ENCODE measurements around the gene YBX2. TPM values are rescaled to one million over a fixed set of nuclear protein-coding genes. Genes with fewer than 3 reads are reported as not detected.

The YBX2 gene
- total RNA-seq, 5 donors from 2014 or later (not counting 1 experiment from before 2014, with no cell fraction given): 0.20 to 0.57 (median 0.45) TPM; not detected in 1

- Histone ChIP-seq H3K4me3 (ENCODE audit: control insufficient read depth in 1 of 2, extremely low read depth in 1 of 2, low read length in 1 of 2) (no peak overlapping the region), H3K9me3 (no peaks in the 10 kb centered on the region), H3K27ac (ENCODE audit: low read length) (no peak overlapping the region), H3K36me3 (ENCODE audit: control insufficient read depth in 2 of 2, extremely low read depth in 1 of 2, insufficient read depth in 1 of 2, low read length in 1 of 2) (peaks cover 15 to 42% of the 10 kb centered on the region in 2 donors), H3K27me3 (replicated peaks in 1 of 2; ENCODE audit: control insufficient read depth in 2 of 2, extremely low read depth in 1 of 2, insufficient read depth in 2 of 2, low read length in 1 of 2) (no peaks in the 10 kb centered on the region), H3K4me1 (ENCODE audit: control insufficient read depth in 1 of 2, extremely low read depth in 1 of 2, insufficient read depth in 2 of 2, low read length in 2 of 2) (peaks cover 11 to 46% of the 10 kb centered on the region in 2 experiments)
- H3K27me3 Mint-ChIP-seq: no peaks in the 10 kb centered on the region
- ATAC-seq (replicated peaks in 1 of 4): no peak
- H3K27ac Mint-ChIP-seq: no peak overlapping the region
- peaks cover 4% of the 10 kb centered on the region for H3K36me3 Mint-ChIP-seq
- ChIA-PET POLR2A (no interaction called here), CTCF (no interaction called here)
- DNase-seq: no peak
- peak overlapping the region in 2 of 3 donors; percentile 83 to 94 for H3K4me3 Mint-ChIP-seq
- no peaks in the 10 kb centered on the region for H3K9me3 Mint-ChIP-seq
- H3K4me1 Mint-ChIP-seq: peaks cover 29 to 43% (median 37%) of the 10 kb centered on the region in 3 donors
- 94% methylated on average over 11 of the region's 17 CpGs for WGBS (ENCODE audit: insufficient coverage)
These were observed 33.1 kb upstream of the YBX2 start for GRCh38 chr17:7327501-7327900.

GRCh38 chr17:7327056-7327455 lies 32.6 kb upstream of the YBX2 start:
- WGBS (ENCODE audit: insufficient coverage): 100% methylated on average over 1 of the region's 7 CpGs
- ATAC-seq (replicated peaks in 1 of 4) (no peak), DNase-seq (no peak)
- H3K27me3 ChIP-seq (replicated peaks in 1 of 2; ENCODE audit: control insufficient read depth in 2 of 2, extremely low read depth in 1 of 2, insufficient read depth in 2 of 2, low read length in 1 of 2): no peaks in the 10 kb centered on the region
- no peaks in the 10 kb centered on the region for H3K9me3 ChIP-seq
- H3K36me3 ChIP-seq (ENCODE audit: control insufficient read depth in 2 of 2, extremely low read depth in 1 of 2, insufficient read depth in 1 of 2, low read length in 1 of 2): peaks cover 19 to 46% of the 10 kb centered on the region in 2 donors
- Mint-ChIP-seq H3K36me3 (peaks cover 8% of the 10 kb centered on the region), H3K27me3 (no peaks in the 10 kb centered on the region), H3K27ac (no peak overlapping the region), H3K9me3 (no peaks in the 10 kb centered on the region), H3K4me3 (no peak overlapping the region), H3K4me1 (peaks cover 25 to 39% (median 32%) of the 10 kb centered on the region in 3 donors)
- ChIA-PET CTCF (interaction anchor here in 1 of 2 donors (0.8 kb wide), 1 partner anchor 10 kb away, joined by 5 read pairs; no protein-coding TSS in a partner anchor), POLR2A (no interaction called here)
- H3K4me3 ChIP-seq (ENCODE audit: control insufficient read depth in 1 of 2, extremely low read depth in 1 of 2, low read length in 1 of 2): no peak overlapping the region
- H3K27ac ChIP-seq (ENCODE audit: low read length): no peak overlapping the region
- peaks cover 6 to 42% of the 10 kb centered on the region in 2 experiments for H3K4me1 ChIP-seq (ENCODE audit: control insufficient read depth in 1 of 2, extremely low read depth in 1 of 2, insufficient read depth in 2 of 2, low read length in 2 of 2)

GRCh38 chr17:7326186-7326585 lies 31.7 kb upstream of the YBX2 start:
- no peak overlapping the region for H3K27ac Mint-ChIP-seq
- no peak for ATAC-seq (replicated peaks in 1 of 4)
- H3K4me3 ChIP-seq (ENCODE audit: control insufficient read depth in 1 of 2, extremely low read depth in 1 of 2, low read length in 1 of 2): no peak overlapping the region
- POLR2A ChIA-PET: interaction anchor here in 1 of 2 donors (0.5 kb wide), 1 partner anchor 20 kb away, joined by 9 read pairs; no protein-coding TSS in a partner anchor
- H3K27me3 ChIP-seq (replicated peaks in 1 of 2; ENCODE audit: control insufficient read depth in 2 of 2, extremely low read depth in 1 of 2, insufficient read depth in 2 of 2, low read length in 1 of 2): no peaks in the 10 kb centered on the region
- peaks cover 25 to 55% of the 10 kb centered on the region in 2 donors for H3K36me3 ChIP-seq (ENCODE audit: control insufficient read depth in 2 of 2, extremely low read depth in 1 of 2, insufficient read depth in 1 of 2, low read length in 1 of 2)
- peaks cover 2 to 37% of the 10 kb centered on the region in 2 experiments for H3K4me1 ChIP-seq (ENCODE audit: control insufficient read depth in 1 of 2, extremely low read depth in 1 of 2, insufficient read depth in 2 of 2, low read length in 2 of 2)
- no peaks in the 10 kb centered on the region for H3K9me3 ChIP-seq
- no peaks in the 10 kb centered on the region for H3K9me3 Mint-ChIP-seq
- CTCF ChIA-PET: interaction anchor here in 1 of 2 donors (0.8 kb wide), 1 partner anchor 11 kb away, joined by 5 read pairs; no protein-coding TSS in a partner anchor
- H3K4me3 Mint-ChIP-seq: no peak overlapping the region
- peaks cover 15% of the 10 kb centered on the region for H3K36me3 Mint-ChIP-seq
- peaks cover 25 to 39% (median 31%) of the 10 kb centered on the region in 3 donors for H3K4me1 Mint-ChIP-seq
- DNase-seq: no peak
- H3K27ac ChIP-seq (ENCODE audit: low read length): no peak overlapping the region
- H3K27me3 Mint-ChIP-seq: no peaks in the 10 kb centered on the region
- WGBS (ENCODE audit: insufficient coverage): no CpG with 5 or more reads among the region's 11 CpGs

GRCh38 chr17:7325031-7325528 lies 30.6 kb upstream of the YBX2 start:
- no peak overlapping the region for H3K27ac ChIP-seq (ENCODE audit: low read length)
- Mint-ChIP-seq H3K4me1 (peaks cover 23 to 32% (median 27%) of the 10 kb centered on the region in 3 donors), H3K36me3 (peaks cover 18% of the 10 kb centered on the region), H3K27ac (no peak overlapping the region), H3K27me3 (no peaks in the 10 kb centered on the region), H3K9me3 (no peaks in the 10 kb centered on the region), H3K4me3 (no peak overlapping the region)
- POLR2A ChIA-PET: interaction anchor here (0.6 kb wide), 2 partner anchors 77 to 268 kb away, joined by 4 to 6 read pairs; no protein-coding TSS in a partner anchor
- peaks cover 2 to 27% of the 10 kb centered on the region in 2 experiments for H3K4me1 ChIP-seq (ENCODE audit: control insufficient read depth in 1 of 2, extremely low read depth in 1 of 2, insufficient read depth in 2 of 2, low read length in 2 of 2)
- no peaks in the 10 kb centered on the region for H3K9me3 ChIP-seq
- no peaks in the 10 kb centered on the region for H3K27me3 ChIP-seq (replicated peaks in 1 of 2; ENCODE audit: control insufficient read depth in 2 of 2, extremely low read depth in 1 of 2, insufficient read depth in 2 of 2, low read length in 1 of 2)
- H3K4me3 ChIP-seq (ENCODE audit: control insufficient read depth in 1 of 2, extremely low read depth in 1 of 2, low read length in 1 of 2): no peak overlapping the region
- DNase-seq: no peak
- CTCF ChIA-PET: interaction anchor here (0.6 to 0.9 kb wide), 3 partner anchors 8 to 279 kb away, joined by 3 to 8 read pairs (median 3); no protein-coding TSS in a partner anchor
- no peak for ATAC-seq (replicated peaks in 1 of 4)
- H3K36me3 ChIP-seq (ENCODE audit: control insufficient read depth in 2 of 2, extremely low read depth in 1 of 2, insufficient read depth in 1 of 2, low read length in 1 of 2): peaks cover 33 to 66% of the 10 kb centered on the region in 2 donors
- 100% methylated on average over 2 of the region's 19 CpGs for WGBS (ENCODE audit: insufficient coverage)

GRCh38 chr17:7324438-7324779 lies 30.0 kb upstream of the YBX2 start:
- CTCF ChIA-PET: interaction anchor here (0.6 to 0.9 kb wide), 3 partner anchors 9 to 278 kb away, joined by 3 to 8 read pairs (median 3); no protein-coding TSS in a partner anchor
- ATAC-seq (replicated peaks in 1 of 4): no peak
- H3K27me3 ChIP-seq (replicated peaks in 1 of 2; ENCODE audit: control insufficient read depth in 2 of 2, extremely low read depth in 1 of 2, insufficient read depth in 2 of 2, low read length in 1 of 2): no peaks in the 10 kb centered on the region
- peaks cover 33 to 67% of the 10 kb centered on the region in 2 donors for H3K36me3 ChIP-seq (ENCODE audit: control insufficient read depth in 2 of 2, extremely low read depth in 1 of 2, insufficient read depth in 1 of 2, low read length in 1 of 2)
- H3K36me3 Mint-ChIP-seq: peaks cover 18% of the 10 kb centered on the region
- POLR2A ChIA-PET: interaction anchor here in 1 of 2 donors (0.6 kb wide), 1 partner anchor 268 kb away, joined by 4 read pairs; no protein-coding TSS in a partner anchor
- DNase-seq: no peak
- peaks cover 16 to 25% (median 21%) of the 10 kb centered on the region in 3 donors for H3K4me1 Mint-ChIP-seq
- no peaks in the 10 kb centered on the region for H3K9me3 ChIP-seq
- H3K27me3 Mint-ChIP-seq: no peaks in the 10 kb centered on the region
- no peaks in the 10 kb centered on the region for H3K9me3 Mint-ChIP-seq
- no peak overlapping the region for H3K4me3 Mint-ChIP-seq
- H3K27ac ChIP-seq (ENCODE audit: low read length): no peak overlapping the region
- no peak overlapping the region for H3K4me3 ChIP-seq (ENCODE audit: control insufficient read depth in 1 of 2, extremely low read depth in 1 of 2, low read length in 1 of 2)
- H3K27ac Mint-ChIP-seq: peak overlapping the region in 1 of 2 donors; percentile 34
- 87% methylated on average over 3 of the region's 3 CpGs for WGBS (ENCODE audit: insufficient coverage)
- H3K4me1 ChIP-seq (ENCODE audit: control insufficient read depth in 1 of 2, extremely low read depth in 1 of 2, insufficient read depth in 2 of 2, low read length in 2 of 2): peaks cover 2 to 23% of the 10 kb centered on the region in 2 experiments

GRCh38 chr17:7323731-7324437 lies 29.4 kb upstream of the YBX2 start:
- Histone ChIP-seq H3K4me1 (ENCODE audit: control insufficient read depth in 1 of 2, extremely low read depth in 1 of 2, insufficient read depth in 2 of 2, low read length in 2 of 2) (peaks cover 2 to 23% of the 10 kb centered on the region in 2 experiments), H3K9me3 (no peaks in the 10 kb centered on the region), H3K27me3 (replicated peaks in 1 of 2; ENCODE audit: control insufficient read depth in 2 of 2, extremely low read depth in 1 of 2, insufficient read depth in 2 of 2, low read length in 1 of 2) (no peaks in the 10 kb centered on the region), H3K36me3 (ENCODE audit: control insufficient read depth in 2 of 2, extremely low read depth in 1 of 2, insufficient read depth in 1 of 2, low read length in 1 of 2) (peaks cover 35 to 69% of the 10 kb centered on the region in 2 donors), H3K27ac (ENCODE audit: low read length) (no peak overlapping the region), H3K4me3 (ENCODE audit: control insufficient read depth in 1 of 2, extremely low read depth in 1 of 2, low read length in 1 of 2) (no peak overlapping the region)
- H3K4me3 Mint-ChIP-seq: no peak overlapping the region
- DNase-seq (peak in 31 of 35 experiments; percentile 21 to 77 (median 55)), ATAC-seq (replicated peaks in 1 of 4) (peak in 3 of 4 experiments; percentile 40 to 54 (median 46))
- H3K27me3 Mint-ChIP-seq: no peaks in the 10 kb centered on the region
- CTCF ChIA-PET: interaction anchor here (0.6 to 0.9 kb wide), 3 partner anchors 9 to 178 kb away, joined by 3 to 8 read pairs (median 6); no protein-coding TSS in a partner anchor
- H3K4me1 Mint-ChIP-seq: peaks cover 13 to 23% (median 21%) of the 10 kb centered on the region in 3 donors
- WGBS (ENCODE audit: insufficient coverage): 82% methylated on average over 30 of the region's 39 CpGs
- H3K27ac Mint-ChIP-seq: peak overlapping the region in 1 of 2 donors; percentile 34
- no peaks in the 10 kb centered on the region for H3K9me3 Mint-ChIP-seq
- POLR2A ChIA-PET: no interaction called here
- peaks cover 19% of the 10 kb centered on the region for H3K36me3 Mint-ChIP-seq

Measured in T-cell (primary cell).